ENCODE data around the gene ALOX12. TPM values are rescaled to one million over a fixed set of nuclear protein-coding genes. Genes with fewer than 3 reads are reported as not detected.
"Not testable (repeated sequence)": the region's sequence is repeated elsewhere in the genome, so short reads cannot be mapped to it uniquely, and the experiment has no call there.

Gene ALOX12, protein sequence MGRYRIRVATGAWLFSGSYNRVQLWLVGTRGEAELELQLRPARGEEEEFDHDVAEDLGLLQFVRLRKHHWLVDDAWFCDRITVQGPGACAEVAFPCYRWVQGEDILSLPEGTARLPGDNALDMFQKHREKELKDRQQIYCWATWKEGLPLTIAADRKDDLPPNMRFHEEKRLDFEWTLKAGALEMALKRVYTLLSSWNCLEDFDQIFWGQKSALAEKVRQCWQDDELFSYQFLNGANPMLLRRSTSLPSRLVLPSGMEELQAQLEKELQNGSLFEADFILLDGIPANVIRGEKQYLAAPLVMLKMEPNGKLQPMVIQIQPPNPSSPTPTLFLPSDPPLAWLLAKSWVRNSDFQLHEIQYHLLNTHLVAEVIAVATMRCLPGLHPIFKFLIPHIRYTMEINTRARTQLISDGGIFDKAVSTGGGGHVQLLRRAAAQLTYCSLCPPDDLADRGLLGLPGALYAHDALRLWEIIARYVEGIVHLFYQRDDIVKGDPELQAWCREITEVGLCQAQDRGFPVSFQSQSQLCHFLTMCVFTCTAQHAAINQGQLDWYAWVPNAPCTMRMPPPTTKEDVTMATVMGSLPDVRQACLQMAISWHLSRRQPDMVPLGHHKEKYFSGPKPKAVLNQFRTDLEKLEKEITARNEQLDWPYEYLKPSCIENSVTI
- not detected in 2 replicates for total RNA-seq (2014; rRNA removed; shearing (Covaris generic))

- no peaks in the 10 kb centered on the region for H3K27me3 ChIP-seq (replicated peaks)
- no peaks in the 10 kb centered on the region for H3K9me3 ChIP-seq (replicated peaks)
- H3K4me3 ChIP-seq, result no peak within 1 kb of the TSS
- no peak within 1 kb of the TSS for H3K27ac ChIP-seq
- H3K36me3 ChIP-seq, result peaks cover 16% of the 10 kb centered on the region
- DNase-seq (ENCODE audit: low read depth in 1 of 2, low spot score in 2 of 2), result no peak
- H3K4me1 ChIP-seq (replicated peaks), result no peaks in the 10 kb centered on the region
Observed at GRCh38 chr17:6995500-6996255, at the start of gene ALOX12. Gene ALOX12, plus strand, starts transcription at chr17:6996049. Its CDS starts 69 bp downstream, at chr17:6996118.

- DNase-seq (ENCODE audit: low read depth in 1 of 2, low spot score in 2 of 2), result no peak
- peaks cover 11% of the 10 kb centered on the region for H3K4me1 ChIP-seq (replicated peaks)
- peak overlapping the region; percentile 56; the same call in 1 of the 2 replicates for H3K27ac ChIP-seq
- H3K27me3 ChIP-seq (replicated peaks), result no peaks in the 10 kb centered on the region
- H3K9me3 ChIP-seq (replicated peaks), result no peaks in the 10 kb centered on the region
- H3K36me3 ChIP-seq, result no peaks in the 10 kb centered on the region
- no peak overlapping the region for H3K4me3 ChIP-seq
Observed at GRCh38 chr17:6947745-6948144, 48.1 kb upstream of the ALOX12 start.

DNA sequence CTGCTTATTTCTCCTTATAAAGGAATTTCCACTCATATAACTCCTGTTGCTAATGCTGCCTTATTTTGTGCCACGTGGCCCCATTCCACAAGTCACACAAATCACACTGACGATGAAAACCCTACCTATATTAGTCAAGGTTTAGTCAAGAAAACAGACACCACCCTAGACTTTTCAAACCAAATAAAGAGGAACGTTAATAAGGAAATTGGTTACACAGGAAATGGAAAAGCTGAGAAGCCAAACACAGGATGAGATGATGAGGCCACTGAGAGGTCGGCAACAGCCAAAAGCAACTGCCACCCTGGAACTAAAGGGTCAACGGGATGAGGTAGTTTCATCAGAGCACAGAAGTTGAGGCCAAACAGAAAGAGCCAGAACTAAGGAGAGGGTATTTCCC lies 47.3 kb upstream of the ALOX12 start:
- DNase-seq (ENCODE audit: low read depth in 1 of 2, low spot score in 2 of 2), result peak in 1 of 2 experiments; percentile 10
- peaks cover 11% of the 10 kb centered on the region for H3K4me1 ChIP-seq (replicated peaks)
- no peak overlapping the region for H3K4me3 ChIP-seq
- H3K9me3 ChIP-seq (replicated peaks), result no peaks in the 10 kb centered on the region
- no peaks in the 10 kb centered on the region for H3K27me3 ChIP-seq (replicated peaks)
- H3K36me3 ChIP-seq, result no peaks in the 10 kb centered on the region
- H3K27ac ChIP-seq, result peak overlapping the region; percentile 56

- peak overlapping the region; percentile 56 for H3K27ac ChIP-seq
- H3K4me3 ChIP-seq, result no peak overlapping the region
- no peaks in the 10 kb centered on the region for H3K27me3 ChIP-seq (replicated peaks)
- H3K9me3 ChIP-seq (replicated peaks), result no peaks in the 10 kb centered on the region
- DNase-seq (ENCODE audit: low read depth in 1 of 2, low spot score in 2 of 2), result no peak
- no peaks in the 10 kb centered on the region for H3K36me3 ChIP-seq
- H3K4me1 ChIP-seq (replicated peaks), result peaks cover 11% of the 10 kb centered on the region
Observed at GRCh38 chr17:6948976-6949375, 46.9 kb upstream of the ALOX12 start.

DNA sequence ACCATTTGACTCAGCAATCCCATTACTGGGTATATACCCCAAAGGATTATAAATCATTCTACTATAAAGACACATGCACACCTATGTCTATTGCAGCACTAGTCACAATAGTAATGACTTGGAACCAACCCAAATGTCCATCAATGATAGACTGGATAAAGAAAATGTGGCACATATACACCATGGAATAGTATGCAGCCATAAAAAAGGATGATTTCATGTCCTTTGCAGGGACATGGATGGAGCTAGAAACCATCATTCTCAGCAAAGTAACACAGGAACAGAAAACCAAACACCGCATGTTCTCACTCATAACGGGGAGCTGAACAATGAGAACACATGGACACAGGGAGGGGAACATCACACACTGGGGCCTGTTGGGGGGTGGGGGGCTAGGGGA lies 44.9 kb upstream of the ALOX12 start:
- H3K27me3 ChIP-seq (replicated peaks); H3K4me3 ChIP-seq; H3K9me3 ChIP-seq (replicated peaks); DNase-seq (ENCODE audit: low read depth in 1 of 2, low spot score in 2 of 2); H3K27ac ChIP-seq; H3K36me3 ChIP-seq: not testable (repeated sequence)
- peaks cover 11% of the 10 kb centered on the region for H3K4me1 ChIP-seq (replicated peaks)

GRCh38 chr17:6953689-6954088 lies 42.2 kb upstream of the ALOX12 start:
- Histone ChIP-seq H3K4me1 (replicated peaks) (peaks cover 5% of the 10 kb centered on the region), H3K27ac (no peak overlapping the region)
- DNase-seq (ENCODE audit: low read depth in 1 of 2, low spot score in 2 of 2), result no peak

GRCh38 chr17:6959700-6960099 lies 36.1 kb upstream of the ALOX12 start:
- no peaks in the 10 kb centered on the region for H3K9me3 ChIP-seq (replicated peaks)
- H3K27me3 ChIP-seq (replicated peaks), result no peaks in the 10 kb centered on the region
- no peak overlapping the region for H3K4me3 ChIP-seq
- no peak for DNase-seq (ENCODE audit: low read depth in 1 of 2, low spot score in 2 of 2)
- H3K4me1 ChIP-seq (replicated peaks), result no peaks in the 10 kb centered on the region
- H3K27ac ChIP-seq, result no peak overlapping the region
- H3K36me3 ChIP-seq, result no peaks in the 10 kb centered on the region

More at GRCh38 chr17:6953689-6954088, 42.2 kb upstream of the ALOX12 start:
- Histone ChIP-seq H3K36me3 (no peaks in the 10 kb centered on the region), H3K4me3 (no peak overlapping the region), H3K27me3 (replicated peaks) (no peaks in the 10 kb centered on the region), H3K9me3 (replicated peaks) (no peaks in the 10 kb centered on the region)

DNA sequence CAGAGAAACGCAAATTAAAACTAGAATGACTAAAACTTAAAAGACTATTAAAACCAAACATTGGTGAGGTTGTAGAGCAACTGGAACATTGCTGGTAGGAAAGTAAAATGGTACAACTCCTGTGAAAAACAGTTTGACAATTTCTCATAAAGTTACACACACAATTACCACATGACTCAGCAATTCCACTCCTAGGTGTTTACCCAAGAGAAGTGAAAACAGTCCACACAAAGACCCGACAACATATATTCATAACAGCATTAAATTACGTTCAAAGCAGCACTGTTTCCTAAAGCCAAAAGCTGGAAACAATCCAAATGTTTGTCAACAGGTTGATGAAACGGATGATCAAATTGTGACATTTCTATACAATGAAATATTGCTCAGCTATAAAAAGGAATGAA lies 26.5 kb upstream of the ALOX12 start:
- H3K4me1 ChIP-seq (replicated peaks), result peaks cover 5% of the 10 kb centered on the region
- H3K27ac ChIP-seq, result no peak overlapping the region
- no peak overlapping the region for H3K4me3 ChIP-seq
- H3K27me3 ChIP-seq (replicated peaks), result no peaks in the 10 kb centered on the region
- no peaks in the 10 kb centered on the region for H3K36me3 ChIP-seq
- no peak for DNase-seq (ENCODE audit: low read depth in 1 of 2, low spot score in 2 of 2)
- H3K9me3 ChIP-seq (replicated peaks), result no peaks in the 10 kb centered on the region

DNA sequence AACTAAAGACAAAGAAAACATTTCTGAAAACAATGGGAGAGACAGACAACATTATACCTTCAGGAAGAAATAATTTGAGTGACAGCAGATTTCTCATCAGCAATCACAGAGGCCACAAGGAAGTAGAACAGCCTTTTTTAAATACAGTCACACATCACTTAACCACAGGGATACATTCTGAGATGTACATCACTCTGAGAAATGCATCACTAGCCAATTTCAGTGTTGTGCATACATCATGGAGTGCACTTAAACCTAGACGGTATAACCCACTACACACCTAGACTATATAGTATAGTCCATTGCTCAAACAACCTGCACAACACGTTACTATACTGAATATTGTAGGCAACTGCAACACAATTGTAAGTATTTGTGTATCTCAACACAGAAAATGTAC lies 24.9 kb upstream of the ALOX12 start:
- DNase-seq (ENCODE audit: low read depth in 1 of 2, low spot score in 2 of 2), result no peak
- Histone ChIP-seq H3K4me1 (replicated peaks) (peaks cover 5% of the 10 kb centered on the region), H3K9me3 (replicated peaks) (no peaks in the 10 kb centered on the region), H3K27me3 (replicated peaks) (no peaks in the 10 kb centered on the region), H3K4me3 (no peak overlapping the region), H3K36me3 (no peaks in the 10 kb centered on the region), H3K27ac (no peak overlapping the region)

- not testable (repeated sequence) for H3K4me1 ChIP-seq (replicated peaks); H3K4me3 ChIP-seq; H3K27me3 ChIP-seq (replicated peaks); H3K9me3 ChIP-seq (replicated peaks); DNase-seq (ENCODE audit: low read depth in 1 of 2, low spot score in 2 of 2); H3K27ac ChIP-seq; H3K36me3 ChIP-seq
Observed at GRCh38 chr17:6979440-6979839, 16.4 kb upstream of the ALOX12 start.

GRCh38 chr17:6981426-6981825 lies 14.4 kb upstream of the ALOX12 start:
- DNase-seq (ENCODE audit: low read depth in 1 of 2, low spot score in 2 of 2), result no peak
- H3K27me3 ChIP-seq (replicated peaks), result no peaks in the 10 kb centered on the region
- H3K9me3 ChIP-seq (replicated peaks), result no peaks in the 10 kb centered on the region
- H3K27ac ChIP-seq, result no peak overlapping the region
- no peaks in the 10 kb centered on the region for H3K36me3 ChIP-seq
- H3K4me1 ChIP-seq (replicated peaks), result no peaks in the 10 kb centered on the region
- no peak overlapping the region for H3K4me3 ChIP-seq

DNA sequence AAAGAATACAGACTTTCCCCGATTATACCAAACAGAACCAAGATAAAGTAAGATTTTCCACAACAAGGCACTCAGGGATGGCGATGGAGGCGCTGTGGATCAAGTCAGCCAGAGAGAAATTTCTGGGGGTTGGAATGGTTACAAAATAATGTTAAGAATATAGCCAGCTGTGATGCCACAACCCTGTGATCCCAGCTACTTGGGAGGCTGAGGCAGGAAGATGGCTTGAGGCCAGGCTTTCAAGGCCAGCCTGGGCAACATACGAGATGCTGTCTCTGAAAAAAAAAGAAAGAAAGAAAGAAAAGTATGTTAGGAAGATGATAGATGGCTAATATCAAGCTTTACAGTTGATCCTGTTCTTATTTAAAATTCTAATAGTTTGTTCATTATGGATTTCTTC lies 10.6 kb upstream of the ALOX12 start:
- Histone ChIP-seq H3K36me3 (no peaks in the 10 kb centered on the region), H3K4me3 (no peak overlapping the region), H3K27ac (no peak overlapping the region), H3K4me1 (replicated peaks) (no peaks in the 10 kb centered on the region), H3K9me3 (replicated peaks) (no peaks in the 10 kb centered on the region), H3K27me3 (replicated peaks) (no peaks in the 10 kb centered on the region)
- DNase-seq (ENCODE audit: low read depth in 1 of 2, low spot score in 2 of 2), result no peak

DNA sequence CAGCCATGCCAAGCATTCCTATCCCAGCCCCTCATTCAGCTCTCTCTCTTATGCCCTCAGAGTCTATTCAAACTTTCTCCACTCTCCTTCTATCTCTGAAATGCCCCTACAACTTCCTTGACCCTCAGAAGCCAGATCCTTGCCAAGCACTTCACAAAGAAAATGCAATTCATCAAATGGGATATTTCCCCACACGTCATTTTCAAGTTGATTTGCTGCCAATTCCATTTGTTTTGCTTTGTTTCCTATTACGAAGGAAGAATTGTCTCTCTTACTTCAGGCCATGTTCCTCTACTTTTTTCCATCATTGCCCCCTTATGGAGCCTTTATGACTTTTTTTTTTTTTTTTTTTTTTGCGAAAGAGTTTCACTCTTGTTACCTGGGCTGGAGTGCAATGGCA lies 9.2 kb upstream of the ALOX12 start:
- no peak for DNase-seq (ENCODE audit: low read depth in 1 of 2, low spot score in 2 of 2)

GRCh38 chr17:6989779-6990178 lies 6.1 kb upstream of the ALOX12 start:
- Histone ChIP-seq H3K36me3 (no peaks in the 10 kb centered on the region), H3K4me1 (replicated peaks) (no peaks in the 10 kb centered on the region), H3K9me3 (replicated peaks) (no peaks in the 10 kb centered on the region), H3K4me3 (no peak overlapping the region), H3K27me3 (replicated peaks) (no peaks in the 10 kb centered on the region), H3K27ac (no peak overlapping the region)
- DNase-seq (ENCODE audit: low read depth in 1 of 2, low spot score in 2 of 2), result no peak

More for the DNA sequence above, 9.2 kb upstream of the ALOX12 start:
- Histone ChIP-seq H3K27ac (no peak overlapping the region), H3K9me3 (replicated peaks) (no peaks in the 10 kb centered on the region), H3K36me3 (no peaks in the 10 kb centered on the region), H3K4me3 (no peak overlapping the region), H3K27me3 (replicated peaks) (no peaks in the 10 kb centered on the region), H3K4me1 (replicated peaks) (no peaks in the 10 kb centered on the region)

Measured in SJSA1 (cell line).